PC-9 (cell line): ENCODE measurements around the gene SH2D1B.

Experiments
- EZH2 ChIP-seq: fragments of 200-600 bp; sonication (generic); IDR thresholded peaks from 2 replicates; pipeline ENCODE4 v1.8.0; 2017; ENCODE audit warnings: antibody characterized with exemption, low read depth
- TF ChIP-seq, protein P1 (sequence below): fragments of 200-600 bp; sonication (generic); conservative IDR thresholded peaks from 2 replicates; pipeline ENCODE4 v1.6.1; 2017; ENCODE audit warnings: mixed run types, antibody characterized with exemption, mild to moderate bottlenecking, moderate library complexity

DNA sequence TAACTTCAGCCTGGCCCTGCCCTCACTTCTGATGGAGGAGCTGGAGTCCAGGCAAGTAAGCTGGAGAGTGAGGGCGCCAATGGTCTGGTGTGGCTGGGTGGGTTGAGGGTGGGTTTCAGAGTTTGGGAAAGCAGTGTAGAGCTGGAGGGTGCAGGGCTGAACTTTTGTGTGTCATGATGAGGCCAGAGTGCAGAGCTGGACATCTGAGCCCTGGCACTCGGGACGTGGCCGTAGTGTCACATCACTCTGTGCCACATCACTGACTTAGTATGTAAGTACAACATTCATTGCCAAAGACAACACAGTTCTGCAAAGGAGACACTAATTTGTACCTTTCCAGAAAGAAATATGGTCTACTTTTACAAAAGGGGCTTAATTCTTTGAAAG is 51.1 kb downstream of the SH2D1B start:
- TF ChIP-seq, protein P1, sequence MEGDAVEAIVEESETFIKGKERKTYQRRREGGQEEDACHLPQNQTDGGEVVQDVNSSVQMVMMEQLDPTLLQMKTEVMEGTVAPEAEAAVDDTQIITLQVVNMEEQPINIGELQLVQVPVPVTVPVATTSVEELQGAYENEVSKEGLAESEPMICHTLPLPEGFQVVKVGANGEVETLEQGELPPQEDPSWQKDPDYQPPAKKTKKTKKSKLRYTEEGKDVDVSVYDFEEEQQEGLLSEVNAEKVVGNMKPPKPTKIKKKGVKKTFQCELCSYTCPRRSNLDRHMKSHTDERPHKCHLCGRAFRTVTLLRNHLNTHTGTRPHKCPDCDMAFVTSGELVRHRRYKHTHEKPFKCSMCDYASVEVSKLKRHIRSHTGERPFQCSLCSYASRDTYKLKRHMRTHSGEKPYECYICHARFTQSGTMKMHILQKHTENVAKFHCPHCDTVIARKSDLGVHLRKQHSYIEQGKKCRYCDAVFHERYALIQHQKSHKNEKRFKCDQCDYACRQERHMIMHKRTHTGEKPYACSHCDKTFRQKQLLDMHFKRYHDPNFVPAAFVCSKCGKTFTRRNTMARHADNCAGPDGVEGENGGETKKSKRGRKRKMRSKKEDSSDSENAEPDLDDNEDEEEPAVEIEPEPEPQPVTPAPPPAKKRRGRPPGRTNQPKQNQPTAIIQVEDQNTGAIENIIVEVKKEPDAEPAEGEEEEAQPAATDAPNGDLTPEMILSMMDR: no peak
- TF ChIP-seq EZH2: no peak
